ENCODE measurements around the gene MTMR3.

- no peak for TF ChIP-seq CTCF (IDR thresholded peaks at IDR 0.05)
- no peak for TF ChIP-seq POLR2A (IDR thresholded peaks at IDR 0.05)
Observed at GRCh38 chr22:29925402-29925801, 42.4 kb downstream of the MTMR3 start.
